GF-D8 (cell line): ENCODE data around the gene PCBP3.
"Not testable (repeated sequence)": the region's sequence is repeated elsewhere in the genome, so short reads cannot be mapped to it uniquely, and the experiment has no call there.

Experiments
- DNase-seq: peaks from one replicate; lab custom pipeline; 2025; lab: John Stamatoyannopoulos, UW

PCBP3 gene

DNA sequence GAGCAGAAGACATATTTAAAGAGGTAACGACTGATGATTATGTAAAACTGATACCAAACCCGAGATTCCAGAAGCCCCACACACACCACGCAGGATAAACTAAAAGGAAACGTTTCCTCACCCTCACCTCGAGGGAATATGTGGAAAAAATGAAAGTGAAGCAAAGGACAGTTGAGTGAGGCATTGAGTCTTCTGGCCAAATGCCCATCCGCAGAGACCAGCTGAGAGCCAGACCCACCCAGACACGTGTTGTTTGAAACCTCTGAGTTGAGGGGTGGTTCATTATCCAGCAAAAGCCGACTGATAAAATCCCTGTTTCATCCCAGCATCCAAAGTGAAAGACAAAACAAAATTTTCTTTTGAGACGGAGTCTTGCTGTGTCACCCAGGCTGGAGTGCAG lies 29.6 kb upstream of the PCBP3 start:
- no peak for DNase-seq

DNA sequence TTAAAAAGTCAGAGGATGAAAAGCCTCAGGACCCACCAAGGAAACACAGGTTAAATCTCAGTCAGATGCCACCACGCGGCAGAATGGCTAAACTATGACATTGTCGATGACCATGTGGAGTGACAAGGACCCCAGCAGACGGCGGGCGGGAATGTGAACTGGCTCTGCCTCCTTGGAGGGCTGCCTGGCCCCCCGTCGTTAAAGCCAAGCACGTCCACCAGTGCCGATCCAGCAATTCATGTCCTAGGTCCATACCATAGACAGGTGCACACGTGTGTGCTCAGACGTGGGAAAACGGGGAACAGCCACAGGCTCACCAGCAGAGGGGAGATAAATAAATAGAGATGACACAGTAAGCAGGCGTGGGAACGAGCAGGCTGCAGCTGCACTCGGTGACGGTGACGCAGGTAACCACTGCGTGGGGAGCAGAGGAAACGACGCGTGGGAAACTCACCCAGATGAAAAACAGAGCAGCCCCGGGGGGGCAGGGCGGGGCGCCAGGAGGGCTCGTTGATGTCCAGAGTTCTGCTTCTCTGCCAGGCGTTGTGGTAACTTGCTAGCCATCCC lies 28.3 kb upstream of the PCBP3 start:
- no peak for DNase-seq

DNA sequence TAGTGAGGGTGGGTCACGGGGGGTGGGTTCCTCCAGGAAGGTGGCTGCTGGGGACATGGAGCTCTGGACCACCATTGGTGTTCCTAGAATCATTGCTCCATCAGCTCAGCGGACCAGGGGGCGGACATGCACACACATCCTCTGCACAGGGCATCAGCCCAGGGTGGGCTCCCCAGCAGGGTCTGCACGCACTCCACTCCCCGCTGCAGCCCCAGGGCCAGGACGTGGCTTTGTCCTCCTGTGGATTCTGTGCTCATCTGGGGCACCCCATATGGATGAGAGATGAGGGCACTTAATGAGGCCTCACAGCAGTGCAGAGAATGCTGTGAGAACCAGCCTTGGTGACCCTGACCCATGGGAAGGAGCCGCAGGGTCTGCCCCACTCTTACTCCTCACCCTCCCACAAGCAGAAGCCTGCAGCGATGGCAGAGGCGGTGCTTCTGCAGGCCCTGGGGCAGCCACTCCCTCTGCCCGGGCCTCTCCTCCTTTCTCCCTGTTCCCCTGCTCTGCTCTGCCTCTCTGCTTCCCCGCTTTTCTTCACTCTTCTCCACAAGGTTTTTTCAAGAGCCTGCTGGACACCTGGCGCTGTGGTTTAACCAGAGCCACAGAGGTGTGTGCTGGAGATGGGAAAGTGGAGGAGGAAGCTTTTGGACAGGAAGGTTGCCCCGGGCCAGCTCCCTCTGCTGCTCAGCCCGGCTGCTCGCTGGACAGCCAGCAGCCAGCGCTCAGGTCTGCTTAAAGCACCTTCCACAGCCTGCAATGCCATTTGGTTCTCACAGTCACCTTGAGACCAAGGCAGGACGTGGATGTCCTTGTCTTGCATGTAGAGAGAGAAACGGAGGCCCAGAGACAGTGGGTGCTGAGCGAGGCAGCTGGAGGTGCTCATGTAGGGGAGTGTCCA lies 26.3 kb upstream of the PCBP3 start:
- DNase-seq: no peak

DNA sequence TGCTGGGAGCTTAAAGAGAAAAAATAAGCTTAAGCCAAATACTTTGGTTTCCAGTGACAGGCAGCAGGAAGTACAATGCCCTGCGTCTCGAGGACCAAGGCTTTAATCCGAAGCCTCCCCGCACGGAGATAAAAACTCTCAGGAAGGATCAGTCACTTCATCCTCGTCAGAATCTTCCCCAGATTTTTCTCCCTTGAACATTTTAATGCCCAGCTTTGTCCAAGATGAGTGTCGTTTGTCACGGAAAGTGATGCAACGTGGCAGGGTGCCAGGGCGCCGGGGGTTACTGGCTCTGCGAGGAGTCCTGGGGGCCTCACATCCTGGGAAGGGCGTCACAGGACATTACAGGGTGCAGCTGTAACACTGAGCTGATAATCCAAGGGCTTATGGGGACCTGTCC lies 25.2 kb upstream of the PCBP3 start:
- DNase-seq: no peak

DNA sequence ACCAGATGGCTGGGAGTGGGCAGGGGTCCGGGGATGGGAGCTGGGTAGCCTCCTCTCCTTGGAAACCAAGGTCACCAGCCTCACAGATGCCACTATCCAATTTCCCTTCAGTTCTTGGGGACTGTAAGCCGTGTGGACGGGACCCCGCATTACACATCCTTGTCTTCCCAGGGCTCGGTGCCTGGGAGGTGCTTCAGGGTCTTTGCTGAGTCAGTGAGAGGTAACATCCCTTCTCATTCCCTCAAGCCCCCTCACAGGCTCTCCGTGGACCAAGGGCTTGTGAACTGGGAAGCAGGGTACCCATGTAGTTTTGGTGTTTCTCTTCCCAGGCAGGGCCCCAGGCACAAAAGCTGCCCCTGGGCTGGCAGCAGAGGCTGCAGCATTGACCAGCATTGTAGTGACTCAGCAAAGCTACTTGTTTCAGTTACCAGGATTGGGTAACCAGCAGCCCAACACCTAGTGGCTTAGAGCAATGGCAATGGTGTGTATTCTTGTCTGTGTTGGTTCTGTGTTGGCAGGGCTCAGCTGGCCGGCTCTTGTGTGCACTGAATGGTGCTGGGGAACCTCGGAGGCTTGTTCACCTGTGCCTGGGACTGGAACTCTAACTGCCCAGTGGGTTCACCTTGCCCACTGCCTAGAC lies 24.6 kb upstream of the PCBP3 start:
- DNase-seq: no peak

DNA sequence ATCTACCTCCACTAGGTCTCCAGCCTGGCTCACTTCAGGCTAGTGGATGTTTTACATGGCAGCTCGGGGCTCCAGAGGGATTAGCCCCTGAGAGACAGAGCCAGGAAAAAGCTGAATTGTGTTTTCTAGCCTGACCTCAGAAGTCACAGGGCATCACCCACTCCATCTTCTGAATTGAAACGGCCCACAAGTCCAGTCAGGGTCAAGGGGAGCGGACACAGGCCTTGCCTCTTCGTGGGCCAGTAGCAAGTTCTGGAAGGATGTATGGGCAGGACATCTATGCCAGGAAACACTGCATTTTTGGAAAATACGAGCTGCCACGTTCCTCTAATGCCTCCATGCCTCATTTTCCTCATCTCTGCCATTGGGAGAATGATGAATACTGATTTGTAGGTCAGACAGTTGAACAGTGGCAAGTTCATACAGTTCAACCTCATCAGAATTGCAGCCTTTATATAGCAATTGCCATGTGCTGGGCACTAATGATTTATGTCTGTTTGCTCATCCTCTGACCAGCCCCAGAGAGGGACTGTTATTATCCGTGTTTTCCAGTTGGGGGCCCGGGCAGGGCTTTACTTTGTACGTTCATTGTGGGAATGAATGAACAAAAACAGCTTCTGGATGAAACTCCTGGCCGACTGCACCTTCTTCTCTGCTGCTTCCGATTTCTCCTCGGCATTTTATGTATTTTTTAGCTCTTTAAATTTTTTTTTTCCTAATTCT lies 23.2 kb upstream of the PCBP3 start:
- DNase-seq: no peak

DNA sequence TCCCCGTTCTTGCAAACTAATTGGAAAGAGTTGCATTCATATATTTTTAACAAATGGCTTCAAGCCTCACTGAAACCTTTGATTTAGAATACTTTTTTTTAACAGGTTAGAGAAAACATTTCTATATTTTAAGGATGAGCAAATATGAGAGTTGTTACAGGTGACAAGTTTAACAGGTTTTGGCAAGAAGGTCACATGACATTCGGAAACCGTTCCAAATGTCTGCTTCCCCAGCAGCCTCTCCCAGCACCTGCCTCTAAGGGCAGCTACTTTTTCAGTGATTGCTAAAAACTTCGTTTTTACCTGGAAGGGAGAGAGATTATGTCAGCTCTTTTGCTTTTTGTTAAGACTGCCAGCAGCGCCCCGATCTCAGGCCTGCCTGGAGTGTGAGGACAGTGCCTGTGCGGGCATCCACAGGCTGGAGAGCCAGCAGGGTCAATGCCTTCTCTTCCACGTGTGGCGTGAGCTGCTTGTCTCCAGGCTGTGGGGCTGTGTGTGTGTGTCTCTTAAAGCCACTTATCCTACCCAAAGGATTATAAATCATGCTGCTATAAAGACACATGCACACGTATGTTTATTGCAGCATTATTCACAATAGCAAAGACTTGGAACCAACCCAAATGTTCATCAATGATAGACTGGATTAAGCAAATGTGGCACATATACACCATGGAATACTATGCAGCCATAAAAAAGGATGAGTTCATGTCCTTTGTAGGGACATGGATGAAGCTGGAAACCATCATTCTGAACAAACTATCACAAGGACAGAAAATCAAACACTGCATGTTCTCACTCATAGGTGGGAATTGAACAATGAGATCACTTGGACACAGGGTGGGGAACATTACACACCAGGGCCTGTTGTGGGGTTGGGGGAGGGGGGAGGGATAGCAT lies 21.8 kb upstream of the PCBP3 start:
- not testable (repeated sequence) for DNase-seq

DNA sequence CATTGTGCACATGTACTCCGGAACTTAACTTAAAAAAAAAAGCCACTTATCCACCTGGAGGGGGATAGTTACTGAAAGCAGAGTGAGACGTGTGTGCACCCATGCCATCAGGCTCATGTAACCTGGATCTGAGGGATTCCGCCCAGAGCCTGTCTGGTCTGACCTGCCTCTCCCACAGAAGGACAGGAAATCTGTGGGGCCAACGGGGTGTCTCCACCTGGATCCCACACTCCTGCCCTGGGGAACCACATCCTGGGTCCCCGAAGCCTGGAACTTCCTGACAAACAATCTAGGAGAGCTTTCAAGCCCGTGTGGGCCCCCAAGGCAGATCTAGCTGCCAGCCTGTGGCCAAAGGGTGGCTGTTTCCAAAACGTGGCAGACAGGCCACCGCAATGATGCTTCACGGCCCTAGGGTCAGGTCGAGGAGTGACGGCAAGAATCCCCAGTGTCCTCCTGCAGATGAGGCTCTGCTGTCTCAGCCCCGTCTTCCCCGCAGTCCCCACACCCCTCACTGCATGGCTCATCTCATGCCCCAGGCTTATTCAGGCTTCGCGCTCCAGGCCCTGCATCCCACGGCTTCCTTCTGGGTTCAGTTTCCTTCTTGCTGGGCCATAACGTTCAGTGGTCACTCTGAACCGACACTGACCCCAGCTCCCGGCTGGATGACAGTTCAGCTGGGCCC lies 21.0 kb upstream of the PCBP3 start:
- no peak for DNase-seq

DNA sequence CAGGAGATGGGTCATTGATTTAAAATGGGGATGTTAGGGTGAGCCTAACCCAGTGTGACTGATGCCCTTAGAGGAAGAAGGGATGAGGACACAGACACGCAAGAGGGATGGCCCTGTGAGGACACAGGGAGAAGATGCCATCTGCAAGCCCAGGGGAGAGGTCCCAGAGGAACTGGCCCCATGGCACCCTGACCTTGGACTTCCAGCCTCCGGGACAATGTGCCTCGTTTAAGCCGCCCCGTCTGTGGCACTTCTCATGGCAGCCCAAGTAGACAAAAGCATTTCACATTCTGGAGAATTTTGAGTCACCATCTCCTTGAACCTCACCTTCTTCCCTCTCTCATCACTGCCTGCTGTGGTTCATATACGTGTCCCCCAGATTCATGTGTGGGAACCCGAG lies 20.1 kb upstream of the PCBP3 start:
- DNase-seq: no peak

DNA sequence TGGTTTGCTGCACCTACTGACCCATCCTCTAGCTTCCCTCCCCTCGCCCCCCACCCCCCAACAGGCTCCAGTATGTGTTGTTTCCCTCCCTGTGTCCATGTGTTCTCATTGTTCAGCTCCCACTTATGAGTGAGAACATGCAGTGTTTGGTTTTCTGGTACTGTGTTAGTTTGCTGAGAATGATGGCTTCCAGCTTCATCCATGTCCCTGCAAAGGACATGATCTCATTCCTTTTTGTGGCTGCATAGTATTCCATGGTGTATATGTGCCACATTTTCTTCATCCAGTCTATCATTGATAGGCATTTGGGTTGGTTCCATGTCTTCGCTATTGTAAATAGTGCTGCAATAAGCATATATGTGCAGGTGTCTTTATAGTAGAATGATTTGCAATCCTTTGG lies 17.4 kb upstream of the PCBP3 start:
- not testable (repeated sequence) for DNase-seq

DNA sequence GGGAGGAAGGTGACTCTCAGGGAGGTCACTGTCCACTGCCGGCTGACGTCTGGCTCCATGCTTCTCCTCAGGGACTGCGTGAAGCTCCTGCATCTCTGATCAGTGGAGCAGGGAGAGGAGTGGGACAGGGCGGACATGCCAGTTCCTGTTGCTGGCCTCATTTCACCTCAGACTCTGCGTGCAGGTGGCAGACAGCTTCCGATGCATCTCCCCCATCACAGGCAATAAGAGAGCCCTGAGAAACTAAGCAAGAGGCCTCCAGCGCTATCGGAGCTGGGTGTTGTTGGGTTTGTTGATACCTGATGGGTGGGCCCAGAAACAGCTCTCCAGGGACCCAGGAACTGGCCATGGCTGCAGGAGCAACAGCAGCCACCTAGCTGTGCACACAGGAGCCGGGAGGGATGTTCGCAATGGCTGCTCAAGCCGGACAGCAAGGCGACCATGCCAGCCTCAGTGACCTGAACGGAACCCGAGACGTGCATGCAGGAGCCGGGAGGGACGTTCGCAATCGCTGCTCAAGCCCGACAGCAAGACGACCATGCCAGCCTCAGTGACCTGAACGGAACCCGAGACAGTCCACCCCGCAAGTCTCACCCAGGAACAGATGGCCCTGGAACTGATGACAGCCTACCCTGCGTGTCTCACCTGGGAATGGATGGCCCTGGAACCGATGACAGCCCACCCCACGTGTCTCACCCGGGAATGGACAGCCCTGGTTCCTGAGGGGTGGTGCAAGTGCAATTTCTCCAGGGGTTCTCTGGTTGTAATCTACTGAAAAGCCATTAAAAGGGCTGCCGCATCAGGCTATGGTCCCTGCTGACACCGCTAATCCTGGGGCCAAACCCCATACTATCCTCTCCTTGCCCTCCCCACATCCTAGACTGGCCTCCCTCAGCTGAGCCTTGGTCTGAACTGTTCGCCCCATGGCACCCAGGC lies 14.2 kb upstream of the PCBP3 start:
- DNase-seq: no peak

DNA sequence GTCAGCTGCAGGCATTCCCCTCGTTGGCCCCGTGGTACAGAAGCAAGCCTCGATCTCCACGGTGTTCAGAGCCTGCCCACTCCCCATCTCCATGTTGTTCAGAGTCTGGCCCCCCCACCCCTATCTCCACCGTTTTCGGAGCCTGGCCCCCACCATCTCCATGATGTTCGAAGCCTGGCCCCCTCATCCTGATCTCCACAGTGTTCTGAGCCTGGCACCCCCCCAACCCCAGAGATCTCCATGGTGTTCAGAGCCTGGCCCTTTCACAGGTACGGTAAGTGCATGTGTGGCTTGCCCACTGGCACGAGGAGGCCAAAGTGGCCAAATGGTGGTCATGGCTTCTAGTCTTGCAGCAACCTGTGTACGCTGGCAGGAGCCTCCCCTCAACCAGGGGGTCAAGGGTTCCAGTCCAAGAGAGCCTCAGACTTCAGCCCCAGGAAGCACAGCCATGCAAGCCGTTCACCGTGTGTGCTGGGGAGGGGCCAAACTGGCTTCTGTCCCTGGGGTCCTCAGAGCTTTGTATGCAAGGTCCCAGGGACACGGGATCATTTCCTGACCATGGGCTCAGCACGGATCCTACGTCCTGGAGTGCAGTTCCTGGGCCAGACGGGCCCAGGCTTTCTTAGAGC lies 13.3 kb upstream of the PCBP3 start:
- DNase-seq: no peak

DNA sequence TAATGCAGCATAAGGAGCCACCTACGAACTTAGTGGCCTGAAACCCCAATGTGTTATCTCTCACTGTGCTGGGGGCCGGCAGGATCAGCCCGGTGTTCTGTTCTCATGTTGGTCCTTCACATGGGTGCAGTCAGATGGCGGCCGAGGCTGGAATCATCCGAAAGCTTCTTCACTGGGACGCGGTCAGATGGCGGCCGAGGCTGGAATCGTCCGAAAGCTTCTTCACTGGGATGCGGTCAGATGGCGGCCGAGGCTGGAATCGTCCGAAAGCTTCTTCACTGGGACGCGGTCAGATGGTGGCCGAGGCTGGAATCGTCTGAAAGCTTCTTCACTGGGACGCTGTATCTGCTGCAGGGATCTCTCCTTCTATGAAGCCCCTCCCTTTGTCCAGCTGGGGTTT lies 12.6 kb upstream of the PCBP3 start:
- no peak for DNase-seq

DNA sequence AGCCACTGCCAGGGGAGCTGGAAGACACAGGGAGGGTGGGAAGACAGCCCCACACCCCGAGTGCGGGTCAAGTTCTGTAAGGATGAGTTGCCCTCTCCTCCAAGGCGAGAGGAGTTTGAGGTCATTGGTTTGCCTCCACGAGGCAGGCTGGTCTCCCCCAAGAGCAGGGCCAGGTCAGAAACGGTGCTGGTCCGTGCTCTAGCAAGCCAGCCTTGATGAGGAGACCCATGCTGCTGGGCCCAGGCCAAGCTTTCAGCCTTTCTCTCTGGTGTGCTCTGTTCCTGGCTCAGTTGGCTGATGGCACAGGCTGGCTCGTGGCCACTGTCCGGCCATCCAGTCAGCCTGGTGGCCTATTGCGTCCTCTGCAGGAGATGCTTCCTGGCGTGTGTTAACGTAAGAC lies 12.0 kb upstream of the PCBP3 start:
- no peak for DNase-seq

DNA sequence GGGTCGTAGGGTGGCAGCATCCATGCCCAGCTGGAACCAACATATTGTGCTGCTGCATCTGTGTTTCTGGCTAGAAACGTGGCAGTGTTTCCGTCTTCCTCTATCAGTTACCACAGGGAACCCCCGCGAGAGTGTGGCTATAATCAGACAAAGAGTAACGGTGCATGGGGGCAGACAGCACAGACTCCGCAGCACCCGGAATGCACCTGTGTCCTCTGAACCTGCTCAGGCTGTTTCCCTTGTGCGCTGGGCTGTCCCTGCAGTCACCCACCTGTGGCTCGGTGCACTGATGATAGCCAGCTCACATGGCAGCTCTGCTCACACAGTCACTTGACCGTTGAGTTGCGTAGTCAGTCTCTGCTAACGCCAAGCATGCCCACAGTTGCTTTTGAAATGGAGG lies 11.4 kb upstream of the PCBP3 start:
- no peak for DNase-seq

DNA sequence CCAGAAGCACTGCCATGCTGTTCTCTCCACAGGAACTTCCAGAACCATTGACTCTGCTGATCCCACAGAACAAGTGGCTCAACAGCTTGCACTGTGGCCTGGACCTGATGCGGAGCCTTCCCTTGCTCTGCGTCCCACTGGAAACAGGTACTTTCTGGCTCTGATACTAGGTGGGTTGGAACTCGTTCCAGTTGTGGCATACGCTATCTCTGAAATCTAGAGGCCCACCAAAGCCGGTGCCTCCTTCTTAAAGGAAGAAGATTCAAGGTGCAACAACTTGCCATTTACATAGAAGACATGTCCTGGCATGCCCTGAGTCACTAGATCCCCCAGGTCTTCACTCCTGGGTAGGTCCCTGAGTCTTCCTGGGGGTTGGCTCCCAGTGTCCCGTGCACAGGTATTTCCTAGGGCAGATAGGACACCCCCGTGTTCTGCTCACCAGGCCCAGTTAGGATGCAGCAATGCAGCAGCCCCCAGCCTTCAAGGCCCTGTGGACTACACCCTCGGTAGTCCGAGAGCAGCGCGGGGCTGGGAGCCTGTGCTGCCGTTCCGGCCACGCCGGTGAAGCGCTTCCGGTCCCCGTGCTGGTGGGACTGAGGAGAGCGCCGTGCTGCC lies 10.8 kb upstream of the PCBP3 start:
- no peak for DNase-seq

DNA sequence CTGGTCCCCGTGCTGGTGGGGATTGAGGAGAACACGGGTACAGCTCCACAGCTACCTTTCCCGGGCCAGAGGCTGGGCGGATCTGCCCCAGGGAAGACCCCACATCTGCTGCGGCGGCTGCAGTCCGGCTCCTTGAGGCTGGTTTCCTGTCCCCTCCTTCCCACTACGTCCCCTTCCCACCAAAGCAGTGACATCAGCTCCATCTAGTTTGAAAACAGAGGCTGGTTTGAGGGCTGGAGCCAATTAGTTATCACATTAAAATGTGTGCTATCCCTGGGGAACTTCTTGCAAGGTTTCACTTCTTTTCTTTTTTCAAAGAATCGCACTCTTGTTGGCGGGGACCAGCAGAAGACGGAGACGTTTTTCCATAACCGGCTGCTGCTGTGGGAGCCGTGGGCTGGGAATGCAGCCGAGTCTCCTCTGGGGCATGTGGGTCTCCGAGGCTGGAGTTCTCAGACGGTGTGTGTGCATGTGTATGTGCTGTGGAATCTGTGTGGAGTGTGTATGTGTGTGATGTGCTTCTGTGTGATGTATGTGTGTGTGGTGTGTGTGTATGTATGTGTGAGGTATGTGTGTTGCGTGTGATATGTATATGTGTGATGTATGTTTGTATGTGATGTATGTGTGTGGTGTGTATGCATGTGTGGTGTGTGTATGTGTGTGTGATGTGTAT lies 8.9 kb upstream of the PCBP3 start:
- no peak for DNase-seq
